T-helper 2 cell treated with Interferon-gamma antibody and Interleukin-4, amounts not matched to agents 100 ng/mL and 5 ng/mL, for 36 hours (primary cell): Measurements from ENCODE around the gene EBLN1. TPM values are rescaled to one million over a fixed set of nuclear protein-coding genes. Genes with fewer than 3 reads are reported as not detected.
"Not testable (repeated sequence)": the region's sequence is repeated elsewhere in the genome, so short reads cannot be mapped to it uniquely, and the experiment has no call there.

Source experiments
- intact Hi-C: fragments of 100-400 bp; cut with micrococcal nuclease; formaldehyde crosslinking; loops from one replicate; pipeline ENCODE4 v1.15.1; 2023
- total RNA-seq: library from RNA; stranded (reverse); gene quantifications from 2 replicates; pipeline ENCODE4 v1.2.3, GENCODE V29; 2022

Gene EBLN1
- total RNA-seq, 1 donor from 2014 or later: not detected

DNA sequence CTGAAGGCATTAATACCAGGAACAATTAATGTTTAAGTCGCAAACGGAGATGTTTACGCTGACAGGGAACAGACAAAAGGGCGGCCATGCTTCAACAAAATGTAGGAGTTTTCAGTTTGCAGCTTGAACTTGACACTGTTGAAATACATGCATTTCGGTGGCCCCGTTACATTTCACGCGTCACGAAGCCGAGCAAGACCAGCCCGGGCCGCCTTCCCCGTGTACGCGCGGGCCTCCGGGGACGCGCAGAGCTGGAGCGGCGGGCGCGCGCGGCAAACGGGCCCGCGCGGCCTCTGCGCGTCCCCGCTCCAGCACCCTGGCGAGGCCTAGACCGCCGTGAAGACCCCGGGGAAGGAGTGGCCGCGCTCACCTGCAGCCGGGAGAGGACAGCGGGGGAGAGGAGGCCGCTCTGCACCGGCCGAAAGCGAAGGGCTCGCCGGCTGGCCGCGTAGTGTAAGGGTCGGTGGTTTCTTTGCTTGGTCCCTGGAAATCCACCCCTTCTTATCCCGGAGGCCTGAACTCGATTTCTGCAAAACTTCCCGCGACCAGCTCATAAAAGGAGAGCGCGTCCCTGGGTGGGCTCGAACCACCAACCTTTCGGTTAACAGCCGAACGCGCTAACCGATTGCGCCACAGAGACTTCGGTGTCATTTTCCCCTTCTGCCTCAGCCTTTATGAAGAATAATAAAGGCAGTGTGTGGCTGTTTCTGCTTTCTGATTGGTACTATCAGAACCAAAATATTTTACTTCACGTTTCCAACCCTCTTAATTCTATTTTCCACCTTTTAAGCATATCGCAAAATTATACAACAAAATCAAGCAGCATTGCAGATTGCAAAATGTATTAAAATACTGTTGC, 11.4 kb upstream of the EBLN1 start:
- intact Hi-C loops: loop anchor here (1.0 to 10.0 kb wide), 9 partner anchors 15 to 866 kb away; partner anchors contain the start of genes COMMD3, DNAJC1 and MSRB2

DNA sequence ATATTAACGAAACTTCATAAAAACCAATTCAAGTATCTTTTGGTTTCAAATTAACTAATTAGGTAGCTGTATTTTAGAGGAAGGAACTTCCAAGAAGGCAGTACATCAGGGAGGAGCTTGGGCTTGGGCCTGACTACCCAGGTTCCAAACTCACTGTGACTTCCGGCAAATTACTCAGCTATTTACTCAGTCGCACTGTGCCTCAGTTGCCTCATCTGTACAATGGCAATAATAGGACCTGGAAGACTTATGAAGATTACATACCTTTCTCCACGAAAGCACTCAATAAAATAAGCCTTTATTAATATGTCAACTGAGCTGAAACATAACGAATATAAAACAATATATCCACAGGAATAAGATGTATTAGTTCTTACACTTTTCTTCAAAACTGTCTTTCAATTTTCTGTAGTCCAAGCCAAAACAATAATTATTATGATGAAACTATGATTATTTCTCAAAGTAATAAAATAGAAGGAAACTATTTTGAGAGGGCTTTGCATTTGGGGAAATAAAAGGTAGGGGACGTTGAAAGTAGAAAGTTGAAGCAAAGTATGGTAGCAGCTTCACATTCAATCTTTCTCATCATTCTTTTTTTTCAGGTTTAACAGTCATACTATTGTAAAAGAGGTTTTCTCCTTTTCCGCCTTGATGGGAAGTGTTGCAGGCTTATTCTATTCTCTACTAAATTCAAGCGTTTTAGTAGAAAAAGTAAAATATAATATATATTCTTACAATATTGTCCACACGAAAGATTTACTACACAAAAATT, 10.5 kb upstream of the EBLN1 start:
- intact Hi-C loops: loop anchor here (5.0 to 10.0 kb wide), 2 partner anchors 759 to 866 kb away; partner anchors contain the start of gene MSRB2

DNA sequence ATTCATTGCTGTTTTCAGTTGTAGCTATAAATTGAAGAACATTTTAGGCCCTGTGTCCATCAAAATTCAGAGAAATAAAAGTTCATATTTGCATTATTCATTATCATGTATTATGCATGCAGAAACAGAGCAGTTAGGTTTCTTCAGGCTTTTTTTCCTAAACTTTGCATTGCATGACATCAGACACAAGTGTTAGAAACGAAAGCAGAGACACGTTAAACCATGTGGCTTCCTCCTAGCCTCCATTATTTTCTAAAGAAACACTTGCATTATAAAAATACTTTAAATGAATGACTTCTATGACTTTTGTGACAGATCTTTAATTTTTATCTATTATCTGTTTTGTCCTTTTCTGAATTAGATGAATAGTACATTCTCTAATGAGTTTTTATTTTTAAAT, 8.8 kb upstream of the EBLN1 start:
- intact Hi-C loops: loop anchor here (5.0 to 10.0 kb wide), 2 partner anchors 761 to 868 kb away; partner anchors contain the start of gene MSRB2

DNA sequence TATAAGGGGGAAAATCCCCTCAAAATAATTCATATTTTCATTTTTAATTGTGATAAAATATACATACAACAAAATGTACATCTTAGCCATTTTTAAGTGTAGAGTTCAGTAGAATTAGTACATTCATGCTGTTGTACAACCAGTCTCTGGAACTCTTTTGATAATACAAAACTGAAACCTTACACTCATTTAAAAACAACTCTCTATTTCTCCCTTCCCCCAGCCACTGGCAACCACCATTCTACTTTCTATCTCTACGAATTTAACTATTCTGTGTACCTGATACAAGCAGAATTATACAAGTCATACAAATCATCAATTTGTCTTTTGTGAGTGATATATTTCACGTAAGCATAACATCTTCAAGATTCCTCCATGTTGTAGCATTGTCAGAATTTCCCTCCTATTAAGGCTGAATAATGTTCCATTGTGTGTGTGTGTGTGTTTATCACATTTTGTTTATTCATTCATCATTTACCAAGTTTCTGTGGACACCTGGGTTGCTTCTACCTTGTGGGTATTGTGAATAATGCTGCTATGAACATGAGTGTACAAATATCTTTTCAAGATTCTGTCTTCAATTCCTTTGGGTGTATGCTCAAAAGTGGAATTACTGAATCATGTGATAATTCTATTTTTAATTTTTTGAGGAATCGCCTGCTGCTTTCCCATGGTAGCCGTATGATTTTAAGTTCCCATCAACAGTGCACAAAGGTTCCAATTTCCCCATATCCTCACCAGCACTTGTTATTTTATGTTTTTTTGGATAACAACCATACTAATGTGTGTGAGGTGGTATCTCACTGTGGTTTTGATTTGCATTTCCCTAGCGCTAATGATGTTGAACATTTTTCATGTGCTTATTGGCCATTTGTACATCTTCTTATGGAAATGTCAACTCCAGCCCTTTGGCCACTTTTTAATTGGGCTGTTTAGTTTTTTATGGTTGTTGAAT, 4.7 kb upstream of the EBLN1 start:
- intact Hi-C loops: loop anchor here (10.0 kb wide), 1 partner anchor 872 kb away; the partner anchor contains the start of gene MSRB2

DNA sequence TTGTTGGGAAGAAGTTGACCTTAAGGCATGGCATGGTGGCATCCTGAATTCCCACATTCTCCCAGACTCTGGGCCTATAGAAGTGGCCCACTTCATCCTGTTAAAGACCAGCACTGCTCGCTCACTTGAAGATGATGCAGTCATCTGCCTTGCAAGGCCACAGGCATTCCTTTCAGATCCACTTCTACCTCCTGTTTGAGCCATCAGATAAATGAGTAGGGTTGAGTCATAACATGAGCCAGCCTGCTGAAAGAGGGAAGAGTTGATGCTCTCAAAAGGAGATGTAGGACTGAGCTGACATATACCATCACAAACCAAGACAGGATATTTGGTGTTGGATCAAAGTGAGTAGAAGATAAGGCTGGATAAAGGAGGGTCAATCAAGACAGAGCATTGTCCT, 1.5 kb upstream of the EBLN1 start:
- intact Hi-C loops: no loop called here

DNA sequence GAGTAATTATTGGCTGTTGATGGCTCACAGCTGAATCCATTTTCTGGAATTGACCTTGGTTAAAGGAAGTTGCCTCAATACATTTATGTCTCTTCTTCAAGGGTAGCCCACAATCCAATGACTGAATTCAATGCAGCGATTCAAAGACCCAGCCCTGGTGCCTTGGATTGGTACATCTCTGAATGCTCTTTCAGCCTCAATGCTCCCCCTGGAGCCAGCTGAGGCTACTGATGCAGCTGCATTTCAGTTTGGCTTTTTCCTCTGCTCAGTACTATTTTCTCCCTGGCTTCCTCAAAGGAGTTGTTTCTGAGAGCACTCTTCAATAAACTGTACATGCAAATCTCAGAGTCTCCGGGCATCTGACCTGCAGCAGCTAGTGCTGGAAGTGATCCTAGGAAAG, 633 bp upstream of the EBLN1 start:
- intact Hi-C loops: no loop called here

DNA sequence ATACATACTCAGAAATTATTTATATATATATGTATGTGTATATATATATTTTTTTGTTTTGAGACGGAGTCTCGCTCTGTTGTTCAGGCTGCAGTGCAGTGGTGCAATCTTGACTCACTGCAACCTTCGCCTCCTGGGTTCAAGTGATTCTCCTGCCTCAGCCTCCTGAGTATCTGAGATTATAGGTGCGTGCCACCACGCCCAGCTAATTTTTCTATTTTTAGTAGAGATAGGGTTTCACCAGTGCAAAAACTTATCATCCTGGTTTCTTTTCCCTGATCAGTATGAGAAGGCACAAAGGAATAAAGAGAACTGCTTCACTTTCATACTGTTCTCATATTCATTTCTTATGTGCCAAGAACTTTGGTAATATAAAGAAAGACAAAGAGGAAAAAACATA, 731 bp downstream of the EBLN1 start:
- intact Hi-C loops: not testable (repeated sequence)

DNA sequence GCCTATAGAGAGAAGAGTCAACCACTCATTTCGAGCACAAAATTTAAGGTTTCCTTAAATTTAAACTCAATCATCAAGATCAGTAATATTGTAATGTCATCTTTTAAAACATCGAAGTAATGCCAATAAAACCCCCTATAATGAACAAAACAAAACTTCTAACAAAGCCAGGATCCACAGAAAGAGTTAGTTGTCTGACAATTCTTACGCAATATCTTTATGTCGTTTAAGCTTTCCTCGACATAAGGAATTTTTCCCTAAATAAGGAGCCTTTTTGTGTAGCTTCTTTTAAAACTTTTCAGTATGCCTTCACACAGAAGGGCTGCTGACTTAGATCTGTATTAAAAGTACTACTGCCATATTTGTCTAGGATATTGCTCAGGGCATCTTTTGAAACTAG, 7.5 kb downstream of the EBLN1 start:
- intact Hi-C loops: no loop called here

DNA sequence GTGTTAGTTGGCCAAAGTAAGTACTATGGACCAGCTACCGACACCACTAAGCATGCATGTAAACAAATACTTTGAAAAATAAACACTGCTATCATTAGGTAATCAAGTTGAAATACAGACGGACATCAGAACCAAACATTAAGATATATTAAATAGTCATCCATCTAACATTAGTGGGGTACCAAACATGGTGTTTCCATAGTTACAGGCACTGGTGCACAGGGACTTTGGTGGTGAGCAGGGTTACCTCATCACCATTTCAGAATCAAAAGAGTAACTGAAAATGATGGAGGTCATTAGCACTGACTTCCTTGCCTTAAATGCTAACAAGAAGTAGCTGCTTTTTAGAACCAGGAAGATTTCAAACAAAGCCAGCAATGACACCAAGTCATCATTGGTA, 23.9 kb downstream of the EBLN1 start:
- intact Hi-C loops: no loop called here

DNA sequence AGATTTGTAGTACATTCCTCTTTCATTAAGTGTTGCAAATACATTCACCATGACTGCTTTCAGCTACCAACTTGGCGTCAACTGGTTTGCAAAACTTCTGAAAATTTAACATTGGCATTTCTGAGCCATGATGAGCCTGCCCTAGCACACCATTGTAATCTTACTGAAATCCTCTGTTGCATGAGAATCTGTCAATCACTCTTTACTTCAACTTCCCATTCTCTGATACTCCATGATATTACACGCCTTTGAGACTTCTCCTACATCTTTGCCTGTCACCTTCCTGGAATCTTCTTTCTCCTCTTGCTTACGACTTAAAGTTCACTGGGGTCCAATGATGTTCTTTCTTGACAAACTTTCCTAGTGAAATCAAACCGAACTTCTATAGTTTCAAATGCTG, 32.2 kb downstream of the EBLN1 start:
- intact Hi-C loops: no loop called here

DNA sequence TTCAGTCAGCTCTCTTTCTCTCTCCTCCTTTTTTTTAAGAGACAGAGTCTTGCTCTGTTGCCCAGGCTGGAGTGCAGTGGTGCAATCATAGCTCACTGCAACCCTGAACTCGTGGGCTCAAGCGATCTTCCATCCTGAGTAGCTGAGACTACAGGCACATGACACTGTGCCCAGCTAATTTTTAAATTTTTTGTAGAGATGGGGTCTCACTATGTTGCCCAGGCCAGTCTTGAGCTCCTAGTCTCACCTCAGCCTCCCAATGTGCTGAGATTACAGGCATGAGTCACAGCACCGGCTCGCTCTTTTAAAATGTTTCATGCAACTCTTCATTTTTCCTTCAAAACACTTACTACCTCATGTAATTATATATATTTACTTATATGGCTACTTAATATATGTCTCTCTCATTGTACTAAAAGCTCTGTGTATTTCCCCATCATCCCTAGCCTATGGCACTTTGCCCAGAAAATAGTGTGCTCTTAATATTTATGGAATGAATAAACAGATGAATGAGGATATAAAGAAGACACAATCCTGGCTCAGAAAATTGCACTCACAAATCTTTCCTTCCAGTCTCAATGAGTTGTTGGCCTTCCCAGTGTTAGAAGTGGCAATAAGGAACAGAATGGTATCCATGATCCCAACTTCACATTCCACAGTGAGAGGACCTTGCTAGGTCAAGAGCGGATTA, 33.9 kb downstream of the EBLN1 start:
- intact Hi-C loops: no loop called here

DNA sequence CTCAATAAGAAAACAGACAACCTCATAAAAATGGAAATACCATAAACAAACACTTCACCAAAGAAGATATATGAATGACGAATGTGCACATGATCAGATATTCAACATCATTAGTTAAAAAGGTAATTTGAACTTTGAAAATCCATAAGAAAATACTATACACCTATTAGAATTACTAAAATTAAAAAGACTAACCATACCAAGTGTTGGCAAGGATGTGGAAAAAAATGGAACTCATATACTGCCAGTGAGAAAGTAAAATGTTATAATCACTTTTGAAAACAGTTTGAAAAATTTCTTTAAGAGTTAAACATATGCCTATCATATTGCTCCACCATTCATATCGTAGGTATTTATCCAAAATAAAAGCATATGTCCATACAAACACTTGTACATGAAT, 37.1 kb downstream of the EBLN1 start:
- intact Hi-C loops: no loop called here

DNA sequence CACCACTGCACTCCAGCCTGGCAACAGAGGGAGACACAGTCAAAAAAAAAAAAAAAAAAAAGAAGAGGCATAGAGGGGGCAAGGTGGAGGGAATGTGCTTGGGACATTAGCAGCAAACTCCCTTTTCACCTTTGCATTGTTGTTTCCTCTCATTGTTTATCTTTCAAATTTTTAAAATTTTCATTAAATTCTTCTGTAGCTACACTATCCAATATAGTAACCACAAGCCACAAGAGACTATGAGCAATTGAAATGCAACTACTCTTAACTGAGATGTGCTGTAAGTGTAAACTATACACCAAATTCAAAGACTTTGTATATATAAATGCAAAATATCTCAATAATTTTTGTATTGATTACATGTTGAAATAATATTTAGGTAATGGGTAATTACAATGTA, 43.4 kb downstream of the EBLN1 start:
- intact Hi-C loops: no loop called here

DNA sequence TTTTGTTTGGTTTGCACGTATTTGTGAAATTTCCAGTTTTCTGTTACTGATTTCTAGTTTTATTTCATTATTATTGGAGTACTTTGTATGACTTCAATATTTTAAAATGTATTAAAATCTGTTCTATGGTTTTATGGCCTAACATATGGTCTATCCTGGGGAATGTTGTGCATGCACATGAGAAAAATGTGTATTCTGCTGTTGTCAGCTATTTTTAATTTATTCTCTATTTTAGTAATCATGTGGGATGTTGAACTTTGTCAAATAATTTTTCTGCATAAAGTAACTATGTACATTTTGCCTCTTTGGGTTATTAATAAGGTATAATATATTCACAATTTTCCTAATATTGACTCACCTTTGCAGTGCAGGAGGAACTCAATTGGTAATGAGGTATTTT, 46.7 kb downstream of the EBLN1 start:
- intact Hi-C loops: no loop called here

DNA sequence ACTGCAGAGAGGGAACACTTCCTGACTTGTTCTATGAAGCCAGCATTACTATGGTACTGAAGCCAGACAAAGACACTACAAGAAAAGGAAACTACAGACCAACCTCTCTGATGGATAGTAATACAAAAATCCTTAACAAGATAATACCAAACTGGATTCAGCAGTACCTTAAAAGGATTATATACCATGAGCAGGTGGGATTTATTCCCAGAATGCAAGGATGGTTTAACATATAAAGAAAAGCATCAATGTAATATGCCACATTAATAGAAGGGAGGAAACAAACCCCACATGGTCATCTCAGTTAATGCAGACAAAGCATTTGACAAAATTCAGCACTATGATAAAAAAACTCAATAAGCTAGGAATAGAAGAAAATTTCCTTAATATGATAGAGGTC, 47.2 kb downstream of the EBLN1 start:
- intact Hi-C loops: no loop called here

DNA sequence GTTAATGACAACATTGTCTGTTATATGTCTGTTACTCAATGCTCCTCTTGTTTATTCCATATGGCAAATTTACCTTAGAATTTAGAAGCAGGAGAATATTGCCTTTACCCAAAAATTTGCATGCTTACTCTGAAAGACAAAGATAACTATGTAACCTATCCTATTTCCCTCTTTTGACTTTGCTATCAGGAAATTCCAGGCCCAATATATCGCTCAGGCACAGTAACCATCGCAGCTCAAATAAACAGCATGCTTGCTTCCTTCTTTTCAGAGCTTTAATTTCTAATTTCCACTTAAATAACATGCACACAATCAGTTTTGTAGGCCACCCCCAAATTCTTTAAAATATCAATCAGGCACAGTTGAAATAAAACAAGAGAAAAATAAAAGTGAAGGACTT, 57.8 kb downstream of the EBLN1 start:
- intact Hi-C loops: no loop called here

DNA sequence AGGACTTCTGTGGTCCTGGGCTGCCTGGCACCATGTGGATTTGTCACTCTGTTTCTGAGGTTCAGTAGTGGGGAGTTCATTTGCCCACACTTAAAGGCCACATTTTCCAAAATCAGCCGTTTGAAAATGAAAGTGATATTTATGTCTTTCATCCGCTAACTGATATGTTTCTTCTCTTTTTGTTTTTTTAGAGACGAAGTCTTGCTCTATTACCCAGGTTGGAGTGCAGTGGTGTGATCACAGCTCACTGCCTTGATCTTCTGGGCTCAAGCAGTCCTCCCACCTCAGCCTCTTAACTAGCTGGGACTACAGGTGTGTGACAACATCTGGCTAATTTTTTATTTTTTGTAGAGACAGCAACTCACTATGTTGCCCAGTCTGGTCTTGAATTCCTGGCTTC, 58.6 kb downstream of the EBLN1 start:
- intact Hi-C loops: no loop called here
